ENCODE results near the gene CDCP1.
"Not testable (repeated sequence)": the region's sequence is repeated elsewhere in the genome, so short reads cannot be mapped to it uniquely, and the experiment has no call there.

CDCP1 gene

DNA sequence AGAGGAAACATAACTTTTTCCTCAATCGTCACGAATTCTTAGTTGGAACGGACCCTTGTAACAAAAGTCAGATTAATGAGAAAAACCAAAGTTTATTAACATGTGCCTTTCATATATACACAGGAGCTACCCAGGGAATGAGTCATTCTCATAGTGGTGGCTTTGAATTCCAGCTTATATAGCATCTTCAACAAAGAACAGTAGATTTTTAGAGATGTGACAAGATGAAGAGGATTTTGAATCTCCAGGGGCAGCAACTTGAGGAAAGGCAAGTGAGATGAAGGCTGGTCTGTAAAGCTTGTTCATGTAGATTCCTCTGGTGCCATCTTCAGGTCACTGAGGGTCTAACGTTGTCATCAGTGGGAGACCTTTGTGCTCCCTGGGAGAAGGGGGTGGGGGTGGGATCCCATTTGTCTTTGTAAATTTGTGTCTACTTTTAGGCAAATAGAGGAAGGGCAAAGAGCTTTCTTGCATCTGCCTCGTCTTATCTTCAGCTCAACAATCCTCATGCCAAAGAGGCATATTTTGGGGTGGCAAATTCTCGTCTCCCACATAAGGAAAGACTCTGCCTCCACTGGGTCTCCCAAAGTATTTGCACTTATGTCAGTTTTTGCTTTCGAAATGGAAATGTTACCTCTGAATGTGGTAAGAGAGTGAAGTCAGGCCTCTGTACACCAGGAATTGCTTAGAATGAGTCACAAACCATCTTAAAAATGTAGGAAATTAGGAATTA is 90.6 kb downstream of the CDCP1 start:
- DNase-seq (ENCODE audit: low spot score): peak; percentile 49

DNA sequence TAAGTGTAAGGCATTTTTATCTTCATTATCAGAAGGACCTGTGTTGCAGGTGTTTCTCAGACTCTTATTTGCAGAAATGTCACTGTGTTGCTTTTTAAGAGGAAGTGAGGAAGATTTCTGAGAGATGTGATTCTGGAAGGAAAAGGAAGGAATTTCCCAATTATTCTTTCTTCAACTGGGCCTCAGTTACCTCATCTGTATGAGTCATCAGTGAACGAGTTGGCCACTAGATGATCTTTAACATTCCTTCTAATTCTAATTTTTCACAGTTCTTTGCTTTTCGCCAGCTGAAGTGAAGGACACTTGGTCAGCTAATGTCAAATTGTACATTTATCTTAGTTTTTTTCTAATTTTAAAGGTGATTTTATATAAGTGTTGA is 91.2 kb downstream of the CDCP1 start:
- no peak for DNase-seq (ENCODE audit: low spot score)

DNA sequence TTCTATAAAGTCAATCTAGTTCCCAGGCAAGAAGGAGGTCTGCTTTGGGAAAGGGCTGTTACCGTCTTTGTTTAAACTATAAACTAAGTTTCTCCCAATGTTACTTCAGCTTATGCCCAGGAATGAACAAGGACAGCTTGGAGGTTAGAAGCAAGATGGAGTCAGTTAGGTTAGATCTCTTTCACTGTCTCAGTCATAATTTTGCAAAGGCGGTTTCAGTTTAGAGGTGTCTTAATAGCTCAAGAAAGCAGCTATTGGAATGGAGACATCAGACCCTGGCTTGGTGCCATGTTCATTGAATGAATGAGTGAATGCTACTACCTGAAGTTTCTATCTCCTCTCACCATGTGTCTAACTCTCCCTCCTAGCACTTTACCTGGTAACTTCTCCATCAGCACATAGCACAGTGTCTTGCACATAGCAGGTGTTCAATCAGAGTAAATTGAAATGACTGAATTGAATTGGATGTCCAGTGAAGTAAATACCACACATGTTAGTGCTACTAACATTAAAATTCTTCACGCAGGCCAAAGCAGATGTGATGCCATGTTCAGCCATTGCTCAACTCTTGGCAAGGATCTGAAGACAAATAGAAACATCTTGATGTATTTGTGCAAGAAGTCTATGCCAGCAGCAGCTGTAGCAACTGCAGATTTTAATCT is 91.9 kb downstream of the CDCP1 start:
- DNase-seq (ENCODE audit: low spot score): no peak

DNA sequence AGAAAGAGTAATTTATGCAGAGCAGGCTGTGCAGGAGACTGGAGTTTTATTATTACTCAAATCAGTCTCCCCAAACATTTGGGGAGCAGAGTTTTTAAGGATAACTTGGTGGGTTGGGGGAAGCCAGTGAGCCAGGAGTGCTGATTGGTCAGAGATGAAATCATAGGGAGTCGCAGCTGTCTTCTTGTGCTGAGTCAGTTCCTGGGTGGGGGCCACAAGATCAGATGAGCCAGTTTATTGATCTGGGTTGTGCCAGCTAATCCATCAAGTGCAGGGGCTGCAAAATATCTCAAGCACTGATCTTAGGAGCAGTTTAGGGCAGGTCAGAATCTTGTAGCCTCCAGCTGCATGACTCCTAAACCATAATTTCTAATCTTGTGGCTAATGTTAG is 92.4 kb downstream of the CDCP1 start:
- DNase-seq (ENCODE audit: low spot score): not testable (repeated sequence)

DNA sequence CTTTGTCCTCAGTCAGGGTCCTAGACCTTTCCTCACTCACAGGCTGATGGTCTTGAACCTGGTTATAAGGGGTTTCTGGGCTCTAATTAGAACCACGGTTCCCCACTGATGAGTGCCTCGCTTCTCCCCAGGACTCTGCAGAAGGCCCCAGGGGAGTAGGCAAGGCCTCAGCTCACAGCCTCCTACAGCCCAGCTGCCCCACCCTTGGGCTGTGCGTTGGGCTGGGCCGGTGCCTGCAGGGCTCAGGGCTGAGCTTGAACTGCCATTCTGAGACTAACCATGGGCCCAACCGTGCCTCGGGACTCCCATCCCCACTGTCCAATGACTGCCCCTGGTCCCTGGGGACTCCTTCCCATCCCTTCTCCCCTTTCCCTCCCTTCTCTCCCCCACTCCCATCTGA is 94.5 kb downstream of the CDCP1 start:
- DNase-seq (ENCODE audit: low spot score): no peak

DNA sequence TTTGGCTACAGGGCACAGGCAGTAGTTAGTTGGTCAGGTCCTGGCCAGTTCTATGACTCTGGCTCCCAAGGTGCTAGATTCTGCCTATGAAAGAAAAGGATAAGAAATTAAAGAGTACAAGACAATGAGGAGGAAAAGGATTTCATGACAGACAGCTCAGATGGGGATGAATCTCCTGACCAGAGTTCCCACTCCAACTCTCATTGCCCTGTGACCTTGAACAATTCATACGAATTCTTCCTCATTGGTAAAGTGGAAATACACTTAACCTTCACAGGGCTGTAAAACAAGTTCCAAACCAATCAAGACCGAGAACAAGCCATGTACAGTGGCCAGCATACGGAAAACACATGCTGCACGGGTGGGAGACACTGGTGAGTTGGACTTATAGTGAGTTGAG is 96.4 kb downstream of the CDCP1 start:
- no peak for DNase-seq (ENCODE audit: low spot score)

DNA sequence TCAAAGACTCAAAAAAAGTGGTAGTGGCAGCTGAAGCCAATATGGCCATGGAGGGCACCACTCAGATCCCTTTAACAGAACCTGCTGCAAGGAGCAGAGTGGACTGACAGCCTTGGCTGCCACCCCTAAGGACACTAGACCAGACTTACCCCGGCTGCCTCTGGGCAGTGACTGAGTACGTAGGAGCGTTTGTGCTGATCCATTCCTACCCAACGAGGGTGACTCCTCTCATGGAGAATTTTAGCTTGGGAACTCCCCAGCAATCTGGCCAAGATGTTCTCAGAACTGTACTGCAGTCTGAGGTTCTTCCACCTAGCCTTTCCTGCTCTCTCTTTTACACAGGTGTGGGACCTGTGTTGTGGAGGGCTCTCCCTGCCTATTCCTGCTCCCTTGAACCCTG is 97.9 kb downstream of the CDCP1 start:
- DNase-seq (ENCODE audit: low spot score): no peak

DNA sequence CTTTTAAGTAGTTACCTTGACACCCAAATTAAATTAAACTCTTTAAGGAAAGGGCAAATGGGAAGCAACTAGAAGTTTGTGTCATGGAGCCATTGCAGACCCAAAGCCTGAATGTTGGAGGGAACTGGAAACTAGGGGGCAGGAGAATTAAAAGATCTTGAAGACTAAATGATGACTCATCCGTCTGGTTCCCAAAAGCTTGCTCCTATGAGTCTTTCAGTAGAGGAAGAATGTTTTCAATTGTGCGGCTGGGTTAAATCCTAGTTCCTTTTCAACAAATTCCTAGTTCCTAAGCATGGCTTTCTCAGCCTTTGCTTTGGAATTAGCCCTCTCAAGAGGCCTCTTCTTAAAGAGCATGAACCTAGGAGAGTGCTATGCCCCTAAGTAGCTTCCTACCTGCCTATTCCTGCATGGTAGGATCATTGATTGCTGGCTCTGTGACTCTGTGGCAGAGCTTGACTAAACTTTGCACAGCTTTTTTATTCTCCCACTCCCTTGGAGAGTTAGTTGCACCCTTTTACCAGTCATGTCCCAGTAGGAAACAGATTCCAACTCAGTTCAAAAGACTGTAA is 102.4 kb downstream of the CDCP1 start:
- no peak for DNase-seq (ENCODE audit: low spot score)

DNA sequence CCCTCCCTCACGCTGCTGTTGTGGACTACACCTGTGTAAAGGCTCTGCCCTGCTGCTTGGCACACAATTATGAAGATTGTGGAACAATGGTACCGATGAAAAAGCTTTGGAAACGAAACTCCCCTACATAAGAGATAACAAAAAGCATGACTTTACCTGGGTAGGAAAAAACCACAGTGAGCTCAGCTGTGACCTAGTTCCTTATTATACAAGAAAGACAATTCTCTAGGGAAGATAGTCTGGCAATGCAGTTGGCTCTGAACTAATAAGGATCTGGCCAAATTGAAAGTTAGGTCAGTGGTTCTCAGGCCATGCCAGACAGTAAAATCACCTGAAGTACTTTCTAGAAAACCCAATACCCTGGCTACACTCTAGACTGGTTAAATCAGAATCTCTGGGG is 104.0 kb downstream of the CDCP1 start:
- DNase-seq (ENCODE audit: low spot score): no peak

DNA sequence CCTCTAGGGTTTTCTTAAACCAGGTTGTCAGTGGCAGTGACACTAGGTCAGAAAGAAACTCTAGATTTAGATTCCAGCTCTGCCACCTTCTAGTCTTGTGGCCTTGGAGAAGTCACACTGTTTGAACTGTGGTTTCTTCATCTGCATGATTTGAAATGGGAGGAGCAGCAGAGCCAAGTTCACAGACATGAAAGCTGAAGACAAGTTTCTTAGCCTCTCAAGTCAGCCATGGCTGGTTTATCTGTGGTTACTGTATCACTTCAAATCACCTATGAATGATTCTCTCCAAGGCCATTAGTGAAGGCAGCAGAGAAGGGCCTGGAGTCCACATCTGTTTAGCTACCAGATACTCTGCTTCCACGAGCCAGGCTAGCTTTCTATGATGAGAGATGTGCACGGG is 104.5 kb downstream of the CDCP1 start:
- DNase-seq (ENCODE audit: low spot score): no peak

DNA sequence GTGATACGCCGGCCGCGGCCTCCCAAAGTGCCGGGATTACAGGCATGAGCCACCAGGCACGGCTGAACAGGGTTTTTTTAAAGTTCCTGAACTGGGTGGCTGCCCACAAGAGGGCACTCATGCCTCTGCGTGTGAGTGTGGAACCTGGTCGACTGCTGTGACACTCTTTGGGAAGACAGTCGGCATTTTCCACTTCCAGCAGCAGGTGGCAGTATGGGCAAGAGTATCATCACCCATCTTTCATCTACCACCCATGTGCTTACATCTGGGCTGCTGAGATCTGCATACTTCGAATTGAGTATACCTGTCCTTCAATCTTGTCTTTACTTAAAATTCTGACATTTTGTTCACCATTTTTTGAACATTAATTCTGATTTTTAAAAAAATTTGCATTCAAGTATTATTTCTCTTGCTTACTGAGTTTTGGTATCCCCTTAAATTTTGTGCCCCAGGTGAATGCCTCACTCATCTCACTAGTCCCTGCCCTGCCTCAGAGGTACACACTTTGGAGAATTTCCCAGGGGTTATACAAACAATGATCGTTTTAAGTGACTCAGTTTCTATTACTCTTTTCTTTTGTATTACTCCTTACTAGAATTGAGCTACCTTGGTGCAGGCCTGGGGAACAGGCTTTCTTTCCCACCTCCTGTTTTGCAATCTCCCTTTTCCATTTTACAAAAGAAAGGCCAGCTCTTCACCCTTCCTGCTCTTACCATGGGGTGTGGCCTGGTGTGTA is 108.3 kb downstream of the CDCP1 start:
- peak; percentile 90 for DNase-seq (ENCODE audit: low spot score)

DNA sequence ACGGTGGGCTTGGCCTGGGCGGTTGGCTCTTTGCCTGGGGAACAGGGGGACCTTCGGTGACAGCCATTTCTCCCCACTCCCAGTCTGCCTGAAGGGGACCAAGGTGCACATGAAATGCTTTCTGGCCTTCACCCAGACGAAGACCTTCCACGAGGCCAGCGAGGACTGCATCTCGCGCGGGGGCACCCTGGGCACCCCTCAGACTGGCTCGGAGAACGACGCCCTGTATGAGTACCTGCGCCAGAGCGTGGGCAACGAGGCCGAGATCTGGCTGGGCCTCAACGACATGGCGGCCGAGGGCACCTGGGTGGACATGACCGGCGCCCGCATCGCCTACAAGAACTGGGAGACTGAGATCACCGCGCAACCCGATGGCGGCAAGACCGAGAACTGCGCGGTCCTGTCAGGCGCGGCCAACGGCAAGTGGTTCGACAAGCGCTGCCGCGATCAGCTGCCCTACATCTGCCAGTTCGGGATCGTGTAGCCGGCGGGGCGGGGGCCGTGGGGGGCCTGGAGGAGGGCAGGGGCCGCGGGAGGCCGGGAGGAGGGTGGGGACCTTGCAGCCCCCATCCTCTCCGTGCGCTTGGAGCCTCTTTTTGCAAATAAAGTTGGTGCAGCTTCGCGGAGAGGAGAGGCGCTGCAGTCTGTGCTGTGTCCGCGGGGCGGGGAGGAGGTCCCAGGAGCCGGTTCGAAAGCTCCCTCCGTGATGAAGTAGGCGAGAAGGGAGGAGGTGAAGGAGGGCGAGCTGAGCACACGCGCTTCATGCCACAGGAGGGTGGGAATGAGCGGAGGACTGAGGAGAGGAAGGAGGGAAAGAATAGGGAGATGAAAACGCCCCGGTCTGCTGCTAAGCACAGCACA is 110.5 kb downstream of the CDCP1 start:
- DNase-seq (ENCODE audit: low spot score): peak; percentile 63

DNA sequence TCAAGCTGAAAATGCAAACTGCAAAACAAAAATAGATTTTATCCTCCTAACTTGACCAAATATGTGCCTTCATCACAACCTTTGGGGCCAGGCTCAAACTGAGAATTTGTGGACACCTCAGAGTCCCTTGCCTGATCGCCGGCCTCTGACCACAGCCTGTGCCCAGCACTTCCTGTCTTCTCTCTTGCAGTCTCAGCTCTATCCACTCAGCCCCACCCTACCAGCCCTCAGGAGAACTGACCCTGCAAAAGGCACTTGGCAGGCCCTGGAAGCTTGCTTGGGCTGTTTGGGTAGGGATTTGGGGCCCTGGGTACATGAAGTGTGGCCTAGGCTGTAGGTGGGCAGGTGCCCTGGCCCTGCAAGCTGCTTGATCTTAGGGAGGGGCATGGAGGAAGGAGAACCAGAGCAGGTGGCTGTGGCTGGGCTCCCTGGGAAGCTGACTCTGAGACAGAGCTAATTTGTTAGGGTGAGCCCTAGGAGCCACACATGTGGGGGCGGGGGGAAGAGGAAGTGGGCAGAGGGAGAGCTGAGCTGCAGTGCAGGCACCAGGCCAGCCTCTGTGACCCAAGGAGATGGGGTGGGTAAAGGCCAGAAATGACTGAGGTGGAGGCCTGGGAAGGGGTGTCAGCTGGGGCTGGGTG is 111.4 kb downstream of the CDCP1 start:
- DNase-seq (ENCODE audit: low spot score): no peak

DNA sequence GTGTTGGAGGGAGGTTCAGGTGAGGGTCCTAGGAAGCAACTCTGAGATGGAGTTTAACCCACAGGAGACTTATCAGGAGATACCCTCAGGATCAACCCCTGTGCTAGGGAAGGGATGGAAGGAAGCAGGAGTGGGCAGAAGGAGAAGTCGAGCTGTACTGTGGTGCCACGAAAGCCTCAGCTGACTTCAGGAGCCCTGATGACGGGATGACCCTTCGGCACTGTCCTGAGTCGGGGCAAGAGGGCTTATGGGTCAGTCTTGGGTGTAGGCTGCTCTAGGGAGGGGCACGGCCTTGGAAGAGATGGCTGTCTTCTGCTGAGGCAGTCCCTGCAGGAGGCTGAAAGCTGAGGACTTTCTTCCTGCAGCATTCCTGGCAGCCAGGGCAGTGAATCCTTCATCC is 112.4 kb downstream of the CDCP1 start:
- no peak for DNase-seq (ENCODE audit: low spot score)

Data from iPS-NIHi11 (cell line).